OCI-LY1 (cell line): Measurements from ENCODE around the gene ELFN1.

Source experiments
- EZH2 ChIP-seq: fragments of 200-600 bp; sonication (generic), shearing (Covaris generic); IDR thresholded peaks from 2 replicates; pipeline ENCODE4 v1.8.0; 2017; ENCODE audit warnings: borderline replicate concordance, mixed run types, mild to moderate bottlenecking, antibody characterized with exemption, low read length, moderate library complexity, mixed read lengths
- TF ChIP-seq, protein P1 (sequence below): fragments of 200-600 bp; sonication (generic), shearing (Covaris generic); IDR thresholded peaks from 2 replicates; pipeline ENCODE4 v1.5.1; 2017; ENCODE audit warnings: mild to moderate bottlenecking, antibody characterized with exemption, low read length, moderate library complexity, mixed read lengths

DNA sequence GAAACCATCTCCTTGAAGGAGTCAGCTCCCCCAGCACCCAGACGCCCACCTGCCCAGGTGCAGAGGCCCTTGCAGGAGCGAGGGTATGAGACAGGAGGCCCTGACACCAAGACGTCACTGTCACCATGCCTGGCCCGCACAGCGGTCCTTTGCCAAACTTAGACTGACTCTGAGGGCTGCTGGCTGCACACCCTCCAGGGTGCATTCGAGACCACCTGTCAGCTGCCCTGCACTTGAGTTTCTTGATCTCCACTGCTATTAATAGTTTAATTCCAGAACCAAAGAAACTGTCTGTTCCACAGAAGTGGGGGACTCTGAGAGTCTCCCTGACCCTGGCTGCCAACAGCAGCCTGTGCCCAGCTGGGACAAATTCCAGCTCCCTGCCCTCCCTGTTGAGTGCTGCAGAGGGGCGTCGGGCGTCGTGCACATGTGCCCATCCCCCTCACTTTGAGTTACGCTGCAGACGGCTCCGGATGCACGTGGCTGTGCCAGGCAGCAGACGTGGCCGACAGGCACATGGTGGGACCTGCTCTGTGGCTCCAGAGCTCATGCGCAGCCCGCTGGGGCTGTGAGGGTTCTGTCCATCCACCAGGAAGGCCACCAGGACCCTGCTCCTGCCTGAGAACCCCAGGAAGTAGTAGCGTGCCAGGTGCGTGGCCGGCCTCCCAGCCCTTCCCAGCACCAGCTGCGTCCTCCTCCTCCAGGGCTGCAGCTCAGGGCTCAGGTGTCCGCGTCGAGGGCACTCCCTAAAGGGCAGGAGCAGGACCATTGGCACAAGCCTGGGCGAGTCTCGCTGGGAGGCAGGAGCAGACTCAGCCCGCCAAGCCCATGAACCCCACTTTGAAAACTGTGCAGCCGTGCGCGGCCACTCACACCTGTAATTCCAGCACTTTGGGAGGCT, 24.8 kb downstream of the ELFN1 start:
- TF ChIP-seq, protein P1, sequence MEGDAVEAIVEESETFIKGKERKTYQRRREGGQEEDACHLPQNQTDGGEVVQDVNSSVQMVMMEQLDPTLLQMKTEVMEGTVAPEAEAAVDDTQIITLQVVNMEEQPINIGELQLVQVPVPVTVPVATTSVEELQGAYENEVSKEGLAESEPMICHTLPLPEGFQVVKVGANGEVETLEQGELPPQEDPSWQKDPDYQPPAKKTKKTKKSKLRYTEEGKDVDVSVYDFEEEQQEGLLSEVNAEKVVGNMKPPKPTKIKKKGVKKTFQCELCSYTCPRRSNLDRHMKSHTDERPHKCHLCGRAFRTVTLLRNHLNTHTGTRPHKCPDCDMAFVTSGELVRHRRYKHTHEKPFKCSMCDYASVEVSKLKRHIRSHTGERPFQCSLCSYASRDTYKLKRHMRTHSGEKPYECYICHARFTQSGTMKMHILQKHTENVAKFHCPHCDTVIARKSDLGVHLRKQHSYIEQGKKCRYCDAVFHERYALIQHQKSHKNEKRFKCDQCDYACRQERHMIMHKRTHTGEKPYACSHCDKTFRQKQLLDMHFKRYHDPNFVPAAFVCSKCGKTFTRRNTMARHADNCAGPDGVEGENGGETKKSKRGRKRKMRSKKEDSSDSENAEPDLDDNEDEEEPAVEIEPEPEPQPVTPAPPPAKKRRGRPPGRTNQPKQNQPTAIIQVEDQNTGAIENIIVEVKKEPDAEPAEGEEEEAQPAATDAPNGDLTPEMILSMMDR = no peak
- no peak for TF ChIP-seq EZH2
